H9 (cell line): ENCODE measurements around the gene CMTM2. TPM values are rescaled to one million over a fixed set of nuclear protein-coding genes. Genes with fewer than 3 reads are reported as not detected.

Experiments used
- DNase-seq: peaks from one replicate; pipeline ENCODE4 v3.0.0-alpha.2; 2017
- H2AFZ ChIP-seq: one replicate; pipeline ENCODE4 v1.6.1; 2013; ENCODE audit warnings: mild to moderate bottlenecking, low read length, control low read depth, moderate library complexity
- H2AK5ac ChIP-seq: 2 replicates; pipeline ENCODE4 v1.6.1; 2013; ENCODE audit warnings: low read length, control low read depth, mixed read lengths; ENCODE audit not compliant: insufficient read length
- H2BK120ac ChIP-seq: one replicate; pipeline ENCODE4 v1.6.1; 2013; ENCODE audit warnings: low read depth, mild to moderate bottlenecking, low read length, control low read depth, inconsistent platforms; ENCODE audit not compliant: poor library complexity, severe bottlenecking
- H2BK12ac ChIP-seq: 2 replicates; pipeline ENCODE4 v1.6.1; 2013; ENCODE audit warnings: low read length, control low read depth, mixed read lengths, low read depth; ENCODE audit not compliant: insufficient read length
- H2BK15ac ChIP-seq: 2 replicates; pipeline ENCODE4 v1.6.1; 2013; ENCODE audit warnings: low read depth, low read length, control low read depth
- H2BK20ac ChIP-seq: one replicate; pipeline ENCODE4 v1.6.1; 2013; ENCODE audit warnings: low read depth, mild to moderate bottlenecking, low read length, control low read depth, inconsistent platforms; ENCODE audit not compliant: poor library complexity, severe bottlenecking
- H2BK5ac ChIP-seq: 2 replicates; pipeline ENCODE4 v1.6.1; 2013; ENCODE audit warnings: low read length, control low read depth, mixed read lengths; ENCODE audit not compliant: insufficient read length
- H3K14ac ChIP-seq: 2 replicates; pipeline ENCODE4 v1.6.1; 2013; ENCODE audit warnings: low read length, control low read depth; ENCODE audit not compliant: insufficient read depth
- H3K18ac ChIP-seq: 2 replicates; pipeline ENCODE4 v1.6.1; 2013; ENCODE audit warnings: low read depth, mild to moderate bottlenecking, mixed read lengths, low read length, control low read depth; ENCODE audit not compliant: insufficient read length
- H3K23ac ChIP-seq: 2 replicates; pipeline ENCODE4 v1.6.1; 2013; ENCODE audit warnings: low read length, control low read depth, mixed read lengths, low read depth; ENCODE audit not compliant: insufficient read length
- H3K23me2 ChIP-seq: 2 replicates; pipeline ENCODE4 v1.6.1; 2013; ENCODE audit warnings: low read depth, mild to moderate bottlenecking, mixed read lengths, low read length, control low read depth; ENCODE audit not compliant: insufficient read length, poor library complexity, severe bottlenecking
- H3K27ac ChIP-seq: 2 replicates; pipeline ENCODE4 v1.5.1; 2013; ENCODE audit warnings: low read length, control low read depth, mixed read lengths, low read depth; ENCODE audit not compliant: insufficient read length
- H3K27me3 ChIP-seq: 2 replicates; pipeline ENCODE4 v1.6.1; 2013; ENCODE audit warnings: low read length, control low read depth, inconsistent platforms; ENCODE audit not compliant: insufficient read depth
- H3K4ac ChIP-seq: 2 replicates; pipeline ENCODE4 v1.6.1; 2013; ENCODE audit warnings: low read depth, mild to moderate bottlenecking, control low read depth, inconsistent platforms, low read length, moderate library complexity
- H3K4me1 ChIP-seq: 2 replicates; pipeline ENCODE4 v1.6.1; 2013; ENCODE audit warnings: low read length, control low read depth, inconsistent platforms; ENCODE audit not compliant: insufficient read depth
- H3K4me2 ChIP-seq: 2 replicates; pipeline ENCODE4 v1.6.1; 2013; ENCODE audit warnings: low read length, control low read depth, mixed read lengths; ENCODE audit not compliant: insufficient read length, insufficient read depth
- H3K56ac ChIP-seq: 2 replicates; pipeline ENCODE4 v1.6.1; 2013; ENCODE audit warnings: low read depth, mild to moderate bottlenecking, mixed read lengths, low read length, control low read depth; ENCODE audit not compliant: insufficient read length
- H3K79me1 ChIP-seq: 2 replicates; pipeline ENCODE4 v1.6.1; 2013; ENCODE audit warnings: low read depth, mild to moderate bottlenecking, moderate library complexity, low read length, control low read depth, inconsistent platforms; ENCODE audit not compliant: insufficient read depth, poor library complexity, severe bottlenecking
- H3K79me2 ChIP-seq: 2 replicates; pipeline ENCODE4 v1.6.1; 2013; ENCODE audit warnings: low read length, control low read depth, inconsistent platforms; ENCODE audit not compliant: insufficient read depth
- H3K9ac ChIP-seq: 2 replicates; pipeline ENCODE4 v1.6.1; 2013; ENCODE audit warnings: low read length, control low read depth, mixed read lengths; ENCODE audit not compliant: insufficient read length; ENCODE audit errors: extremely low read depth
- H3K9me3 ChIP-seq: one replicate; pipeline ENCODE4 v1.6.1; 2013; ENCODE audit warnings: low read depth, low read length, inconsistent platforms; ENCODE audit not compliant: control insufficient read depth
- H3T11ph ChIP-seq: one replicate; pipeline ENCODE4 v1.6.1; 2013; ENCODE audit warnings: mild to moderate bottlenecking, low read length, control low read depth, inconsistent platforms
- H4K20me1 ChIP-seq: one replicate; pipeline ENCODE4 v1.6.1; 2013; ENCODE audit not compliant: control insufficient read depth, insufficient read length, insufficient read depth
- H4K5ac ChIP-seq: 2 replicates; pipeline ENCODE4 v1.6.1; 2013; ENCODE audit warnings: low read depth, mild to moderate bottlenecking, mixed read lengths, low read length, control low read depth; ENCODE audit not compliant: insufficient read length
- H4K8ac ChIP-seq: replicated peaks from 2 replicates; pipeline ENCODE4 v1.6.1; 2013; ENCODE audit warnings: low read length, control low read depth, mixed read lengths, low read depth; ENCODE audit not compliant: insufficient read length
- H4K91ac ChIP-seq: 2 replicates; pipeline ENCODE4 v1.6.1; 2013; ENCODE audit warnings: low read depth, mild to moderate bottlenecking, moderate library complexity, mixed read lengths, low read length, control low read depth; ENCODE audit not compliant: insufficient read length
- H3K27ac Mint-ChIP-seq, 3 experiments: 2 replicates in 2 of 3; 3 replicates in 1 of 3; pipeline ENCODE4 v1.8.0; 2020 to 2021; ENCODE audit warnings: mixed read lengths in 3 of 3, mild to moderate bottlenecking in 1 of 3, moderate library complexity in 1 of 3
- H3K27me3 Mint-ChIP-seq: 2 replicates; pipeline ENCODE4 v1.8.0; 2021; ENCODE audit warnings: low read depth, mild to moderate bottlenecking, moderate library complexity, mixed read lengths
- H3K36me3 Mint-ChIP-seq, 3 experiments: 2 replicates in 2 of 3; 3 replicates in 1 of 3; pipeline ENCODE4 v1.8.0; 2020 to 2021; ENCODE audit warnings: low read depth in 3 of 3, mixed read lengths in 3 of 3; ENCODE audit not compliant: insufficient read depth in 1 of 3
- H3K4me1 Mint-ChIP-seq, 2 experiments: 2 replicates each; pipeline ENCODE4 v1.8.0; 2020; ENCODE audit warnings: mixed read lengths in 2 of 2
- H3K4me3 Mint-ChIP-seq, 2 experiments: 2 replicates in 1 of 2; 3 replicates in 1 of 2; pipeline ENCODE4 v1.8.0; 2020 to 2021; ENCODE audit warnings: mild to moderate bottlenecking in 2 of 2, mixed read lengths in 2 of 2, moderate library complexity in 1 of 2
- H3K9me3 Mint-ChIP-seq, 2 experiments: 2 replicates in 1 of 2; 3 replicates in 1 of 2; pipeline ENCODE4 v1.8.0; 2020; ENCODE audit warnings: mild to moderate bottlenecking in 2 of 2, mixed read lengths in 2 of 2, moderate library complexity in 1 of 2
- CTCF ChIP-seq: fragments of 200-600 bp; sonication (generic); conservative IDR thresholded peaks from 3 replicates; pipeline ENCODE4 v1.8.0; 2021; ENCODE audit warnings: antibody characterized with exemption, mild to moderate bottlenecking
- WGBS: extraction: QIAGEN DNeasy Blood & Tissue Kit; methylation state at CpG from one replicate; pipeline ENCODE4 v1.1.7; 2013; ENCODE audit warnings: missing lambda C conversion rate, low lambda C conversion rate, mixed read lengths; ENCODE audit not compliant: insufficient read length; ENCODE audit errors: extremely low coverage; 5-methylcytosine and 5-hydroxymethylcytosine counted together
- total RNA-seq: library from RNA; stranded (reverse); gene quantifications from 2 replicates; pipeline ENCODE4 v1.2.1, GENCODE V29; 2021

CMTM2 gene
- total RNA-seq, 1 experiment from 2014 or later, result not detected

GRCh38 chr16:66592241-66592640, 13.0 kb downstream of the CMTM2 start:
- Mint-ChIP-seq H3K4me1 (peaks cover 6 to 16% of the 10 kb centered on the region in 2 experiments), H3K4me3 (no peak overlapping the region), H3K27ac (no peak overlapping the region; a peak in 1 of 7 replicates), H3K36me3 (no peaks in the 10 kb centered on the region), H3K9me3 (no peaks in the 10 kb centered on the region), H3K27me3 (no peaks in the 10 kb centered on the region; the same call in 1 of the 2 replicates)
- no peak for TF ChIP-seq CTCF
- Histone ChIP-seq H2BK120ac (no peak overlapping the region), H3K79me1 (no peaks in the 10 kb centered on the region), H3K23ac (no peak overlapping the region), H3K4me1 (no peaks in the 10 kb centered on the region), H2BK12ac (no peak overlapping the region), H3K56ac (no peak overlapping the region), H3K23me2 (no peaks in the 10 kb centered on the region), H4K5ac (no peak overlapping the region), H2AFZ (no peak overlapping the region), H3K4me2 (no peak overlapping the region), H3K79me2 (no peaks in the 10 kb centered on the region), H2AK5ac (no peak overlapping the region), H3K27me3 (no peaks in the 10 kb centered on the region), H2BK20ac (no peak overlapping the region), H3K4ac (no peak overlapping the region), H4K8ac (no peak overlapping the region), H3K14ac (no peak overlapping the region), H3K27ac (no peak overlapping the region), H3K9me3 (no peaks in the 10 kb centered on the region), H3T11ph (no peak overlapping the region), H4K20me1 (no peaks in the 10 kb centered on the region), H2BK5ac (no peak overlapping the region), H3K9ac (no peak overlapping the region), H2BK15ac (no peak overlapping the region), H3K18ac (no peak overlapping the region), H4K91ac (no peak overlapping the region)
- no CpG with 5 or more reads among the region's 3 CpGs for WGBS
- no peak for DNase-seq
